ENCODE results near the gene PPIC. TPM values are rescaled to one million over a fixed set of nuclear protein-coding genes. Genes with fewer than 3 reads are reported as not detected.

The PPIC gene
- polyA plus RNA-seq, 3 donors: not detected

DNA sequence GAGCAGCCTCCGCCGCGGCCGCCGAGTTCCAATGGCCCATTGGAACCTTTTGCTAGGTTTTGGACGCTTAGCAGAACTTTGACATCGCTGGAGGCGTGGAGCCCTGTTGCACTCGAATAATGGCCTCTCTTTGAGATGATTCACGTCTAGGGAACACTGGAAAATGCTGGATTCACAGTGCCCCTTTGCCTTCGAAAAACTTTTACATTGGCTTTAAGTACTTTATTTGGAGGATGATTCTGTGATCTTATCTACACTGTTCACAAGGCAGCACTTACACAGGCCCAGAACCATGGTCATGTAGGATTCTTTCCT lies 536 bp upstream of the PPIC start:
- WGBS (ENCODE audit: insufficient coverage): under 1% methylated on average over 9 of the region's 11 CpGs
- Histone ChIP-seq H2AFZ (ENCODE audit: insufficient read depth, low read depth, low read length, poor library complexity, severe bottlenecking) (peak overlapping the region; percentile 71), H3K27me3 (ENCODE audit: control insufficient read depth in 2 of 2, insufficient read depth in 2 of 2, low read length in 2 of 2) (peaks cover 62 to 81% of the 10 kb centered on the region in 2 donors), H3K9me3 (replicated peaks in 1 of 2; ENCODE audit: control insufficient read depth in 1 of 2, insufficient read depth in 1 of 2, low read length in 2 of 2) (peaks cover 0 to 20% of the 10 kb centered on the region in 2 donors), H3K27ac (ENCODE audit: low read depth in 1 of 2, low read length in 2 of 2) (no peak overlapping the region), H3K79me2 (ENCODE audit: insufficient read depth, low read length) (no peaks in the 10 kb centered on the region), H3K4me1 (ENCODE audit: control insufficient read depth in 1 of 2, insufficient read depth in 2 of 2, low read length in 2 of 2) (peaks cover 11 to 19% of the 10 kb centered on the region in 2 donors), H3K4me3 (replicated peaks in 1 of 3; ENCODE audit: low read depth in 2 of 3, low read length in 3 of 3) (peak overlapping the region in 1 of 3 experiments; percentile 74), H3K4me2 (replicated peaks; ENCODE audit: extremely low read depth, low read length, poor library complexity, severe bottlenecking) (peak overlapping the region; percentile 81), H3K36me3 (replicated peaks in 1 of 2; ENCODE audit: control insufficient read depth in 1 of 2, insufficient read depth in 2 of 2, low read length in 2 of 2) (no peaks in the 10 kb centered on the region), H4K20me1 (ENCODE audit: insufficient read depth, low read length) (no peaks in the 10 kb centered on the region), H3K9ac (ENCODE audit: insufficient read depth, low read length, poor library complexity, severe bottlenecking) (no peak overlapping the region)
- intact Hi-C loops (cut with micrococcal nuclease): no loop called here
- no peak for DNase-seq
- peaks cover 12% of the 10 kb centered on the region for H3K4me1 Mint-ChIP-seq
- TF ChIP-seq, protein P1, sequence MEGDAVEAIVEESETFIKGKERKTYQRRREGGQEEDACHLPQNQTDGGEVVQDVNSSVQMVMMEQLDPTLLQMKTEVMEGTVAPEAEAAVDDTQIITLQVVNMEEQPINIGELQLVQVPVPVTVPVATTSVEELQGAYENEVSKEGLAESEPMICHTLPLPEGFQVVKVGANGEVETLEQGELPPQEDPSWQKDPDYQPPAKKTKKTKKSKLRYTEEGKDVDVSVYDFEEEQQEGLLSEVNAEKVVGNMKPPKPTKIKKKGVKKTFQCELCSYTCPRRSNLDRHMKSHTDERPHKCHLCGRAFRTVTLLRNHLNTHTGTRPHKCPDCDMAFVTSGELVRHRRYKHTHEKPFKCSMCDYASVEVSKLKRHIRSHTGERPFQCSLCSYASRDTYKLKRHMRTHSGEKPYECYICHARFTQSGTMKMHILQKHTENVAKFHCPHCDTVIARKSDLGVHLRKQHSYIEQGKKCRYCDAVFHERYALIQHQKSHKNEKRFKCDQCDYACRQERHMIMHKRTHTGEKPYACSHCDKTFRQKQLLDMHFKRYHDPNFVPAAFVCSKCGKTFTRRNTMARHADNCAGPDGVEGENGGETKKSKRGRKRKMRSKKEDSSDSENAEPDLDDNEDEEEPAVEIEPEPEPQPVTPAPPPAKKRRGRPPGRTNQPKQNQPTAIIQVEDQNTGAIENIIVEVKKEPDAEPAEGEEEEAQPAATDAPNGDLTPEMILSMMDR (IDR thresholded peaks at IDR 0.05): no peak
- H3K4me3 Mint-ChIP-seq: peak overlapping the region in 1 of 2 donors; percentile 74
- no peak overlapping the region for H3K27ac Mint-ChIP-seq
- H3K36me3 Mint-ChIP-seq: no peaks in the 10 kb centered on the region
- H3K9me3 Mint-ChIP-seq: peaks cover 0 to 10% (median under 1%) of the 10 kb centered on the region in 7 donors
- peaks cover 55 to 71% (median 66%) of the 10 kb centered on the region in 3 donors for H3K27me3 Mint-ChIP-seq (ENCODE audit: low read depth in 3 of 3)

DNA sequence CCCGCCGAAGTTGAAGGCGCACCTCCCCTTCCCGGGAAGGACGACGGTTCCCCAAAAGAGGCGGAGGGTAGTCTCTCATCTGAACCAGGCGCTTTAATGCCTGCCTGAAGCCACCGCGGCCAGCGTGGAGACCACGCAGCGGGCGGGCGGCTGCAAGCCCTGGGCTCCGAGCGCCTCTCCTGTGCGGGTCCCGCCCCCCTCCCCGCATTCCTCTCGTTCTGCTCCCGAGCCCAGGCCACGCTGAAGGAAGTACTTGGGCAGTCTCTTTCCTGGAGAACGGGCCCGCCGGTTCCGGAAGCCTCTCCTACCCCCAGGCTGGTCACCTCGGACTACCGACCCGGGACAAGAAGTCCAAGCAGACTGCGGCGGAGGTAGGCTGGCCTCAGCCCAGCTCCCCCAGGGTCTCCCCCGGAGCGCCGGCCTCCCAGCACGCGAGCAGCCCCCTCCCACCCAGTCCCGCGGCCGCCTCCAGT lies 571 bp downstream of the PPIC start:
- intact Hi-C loops (cut with micrococcal nuclease): no loop called here
- Histone ChIP-seq H3K4me3 (replicated peaks in 1 of 3; ENCODE audit: low read depth in 2 of 3, low read length in 3 of 3) (peak overlapping the region; percentile 28 to 74 (median 32)), H2AFZ (ENCODE audit: insufficient read depth, low read depth, low read length, poor library complexity, severe bottlenecking) (peak overlapping the region; percentile 71), H3K9ac (ENCODE audit: insufficient read depth, low read length, poor library complexity, severe bottlenecking) (no peak overlapping the region), H3K4me2 (replicated peaks; ENCODE audit: extremely low read depth, low read length, poor library complexity, severe bottlenecking) (peak overlapping the region; percentile 81), H3K36me3 (replicated peaks in 1 of 2; ENCODE audit: control insufficient read depth in 1 of 2, insufficient read depth in 2 of 2, low read length in 2 of 2) (no peaks in the 10 kb centered on the region), H4K20me1 (ENCODE audit: insufficient read depth, low read length) (no peaks in the 10 kb centered on the region), H3K9me3 (replicated peaks in 1 of 2; ENCODE audit: control insufficient read depth in 1 of 2, insufficient read depth in 1 of 2, low read length in 2 of 2) (peaks cover 0 to 20% of the 10 kb centered on the region in 2 donors), H3K27ac (ENCODE audit: low read depth in 1 of 2, low read length in 2 of 2) (no peak overlapping the region), H3K4me1 (ENCODE audit: control insufficient read depth in 1 of 2, insufficient read depth in 2 of 2, low read length in 2 of 2) (peaks cover 11 to 19% of the 10 kb centered on the region in 2 donors), H3K79me2 (ENCODE audit: insufficient read depth, low read length) (no peaks in the 10 kb centered on the region), H3K27me3 (ENCODE audit: control insufficient read depth in 2 of 2, insufficient read depth in 2 of 2, low read length in 2 of 2) (peaks cover 60 to 76% of the 10 kb centered on the region in 2 donors)
- Mint-ChIP-seq H3K9me3 (peaks cover 0 to 14% (median 2%) of the 10 kb centered on the region in 7 donors), H3K36me3 (no peaks in the 10 kb centered on the region), H3K27me3 (ENCODE audit: low read depth in 3 of 3) (peaks cover 51 to 77% (median 71%) of the 10 kb centered on the region in 3 donors), H3K27ac (no peak overlapping the region), H3K4me1 (peaks cover 12% of the 10 kb centered on the region), H3K4me3 (peak overlapping the region; percentile 75 to 91)
- 0% methylated on average over 37 of the region's 40 CpGs for WGBS (ENCODE audit: insufficient coverage)
- TF ChIP-seq, protein P1 (IDR thresholded peaks at IDR 0.05): no peak
- DNase-seq: no peak

Data from CD14-positive monocyte (primary cell).